ENCODE data around the gene CTAG1A. TPM values are rescaled to one million over a fixed set of nuclear protein-coding genes. Genes with fewer than 3 reads are reported as not detected.

Gene CTAG1A
- total and polyA plus RNA-seq, 9 of the 15 experiments (the other 6 are each of a cell fraction or from before 2014, with no cell fraction given), result 0.32 TPM; not detected in 8

DNA sequence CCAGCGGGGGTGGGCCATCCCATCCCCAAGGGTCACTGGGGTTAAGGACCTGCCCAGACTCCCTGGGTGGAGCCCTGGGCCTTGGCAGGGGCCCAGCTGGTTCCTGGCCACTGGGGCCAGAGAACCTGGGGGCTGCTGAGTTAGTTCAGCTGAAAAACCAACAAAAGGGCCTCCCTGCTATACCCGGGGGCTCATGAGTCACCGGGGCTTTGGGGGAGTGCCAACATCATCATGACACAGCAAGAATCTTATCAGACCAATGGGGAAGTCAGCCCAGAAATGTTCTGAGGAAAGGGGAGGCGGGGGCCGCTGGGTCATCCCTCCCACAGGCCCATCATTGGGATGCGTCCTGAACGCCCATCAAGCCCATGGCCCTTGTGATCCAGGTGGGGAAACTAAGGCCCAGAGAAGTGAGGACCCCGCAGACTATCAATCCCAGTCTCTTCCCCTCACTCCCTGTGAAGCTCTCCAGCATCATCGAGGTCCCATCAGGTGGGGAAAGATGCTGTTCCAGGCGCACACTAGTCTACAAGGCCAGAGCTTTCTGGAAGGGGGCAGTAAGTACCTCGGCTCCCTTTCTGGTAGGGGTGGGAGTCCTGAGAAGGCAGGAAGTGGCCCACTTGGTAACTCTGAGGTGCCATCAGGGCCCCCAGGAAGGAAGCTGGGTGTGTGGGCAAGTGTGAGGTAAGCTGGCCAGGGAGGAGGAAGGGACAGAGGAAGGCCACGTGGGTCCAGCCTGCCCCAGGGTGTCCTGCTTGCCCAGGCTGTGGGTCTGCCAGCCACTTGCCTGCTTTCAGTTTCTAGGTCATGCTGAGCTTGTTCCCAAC is 42.8 kb upstream of the CTAG1A start (continued):
- no peak for TF ChIP-seq THRA (IDR thresholded peaks at IDR 0.05)
- TF ChIP-seq DIDO1 (tag; IDR thresholded peaks at IDR 0.05; ENCODE audit: low read depth), result 0 out of 2 replicates have a peak, but pooled peaks have one; percentile 5
- TF ChIP-seq, protein P1, sequence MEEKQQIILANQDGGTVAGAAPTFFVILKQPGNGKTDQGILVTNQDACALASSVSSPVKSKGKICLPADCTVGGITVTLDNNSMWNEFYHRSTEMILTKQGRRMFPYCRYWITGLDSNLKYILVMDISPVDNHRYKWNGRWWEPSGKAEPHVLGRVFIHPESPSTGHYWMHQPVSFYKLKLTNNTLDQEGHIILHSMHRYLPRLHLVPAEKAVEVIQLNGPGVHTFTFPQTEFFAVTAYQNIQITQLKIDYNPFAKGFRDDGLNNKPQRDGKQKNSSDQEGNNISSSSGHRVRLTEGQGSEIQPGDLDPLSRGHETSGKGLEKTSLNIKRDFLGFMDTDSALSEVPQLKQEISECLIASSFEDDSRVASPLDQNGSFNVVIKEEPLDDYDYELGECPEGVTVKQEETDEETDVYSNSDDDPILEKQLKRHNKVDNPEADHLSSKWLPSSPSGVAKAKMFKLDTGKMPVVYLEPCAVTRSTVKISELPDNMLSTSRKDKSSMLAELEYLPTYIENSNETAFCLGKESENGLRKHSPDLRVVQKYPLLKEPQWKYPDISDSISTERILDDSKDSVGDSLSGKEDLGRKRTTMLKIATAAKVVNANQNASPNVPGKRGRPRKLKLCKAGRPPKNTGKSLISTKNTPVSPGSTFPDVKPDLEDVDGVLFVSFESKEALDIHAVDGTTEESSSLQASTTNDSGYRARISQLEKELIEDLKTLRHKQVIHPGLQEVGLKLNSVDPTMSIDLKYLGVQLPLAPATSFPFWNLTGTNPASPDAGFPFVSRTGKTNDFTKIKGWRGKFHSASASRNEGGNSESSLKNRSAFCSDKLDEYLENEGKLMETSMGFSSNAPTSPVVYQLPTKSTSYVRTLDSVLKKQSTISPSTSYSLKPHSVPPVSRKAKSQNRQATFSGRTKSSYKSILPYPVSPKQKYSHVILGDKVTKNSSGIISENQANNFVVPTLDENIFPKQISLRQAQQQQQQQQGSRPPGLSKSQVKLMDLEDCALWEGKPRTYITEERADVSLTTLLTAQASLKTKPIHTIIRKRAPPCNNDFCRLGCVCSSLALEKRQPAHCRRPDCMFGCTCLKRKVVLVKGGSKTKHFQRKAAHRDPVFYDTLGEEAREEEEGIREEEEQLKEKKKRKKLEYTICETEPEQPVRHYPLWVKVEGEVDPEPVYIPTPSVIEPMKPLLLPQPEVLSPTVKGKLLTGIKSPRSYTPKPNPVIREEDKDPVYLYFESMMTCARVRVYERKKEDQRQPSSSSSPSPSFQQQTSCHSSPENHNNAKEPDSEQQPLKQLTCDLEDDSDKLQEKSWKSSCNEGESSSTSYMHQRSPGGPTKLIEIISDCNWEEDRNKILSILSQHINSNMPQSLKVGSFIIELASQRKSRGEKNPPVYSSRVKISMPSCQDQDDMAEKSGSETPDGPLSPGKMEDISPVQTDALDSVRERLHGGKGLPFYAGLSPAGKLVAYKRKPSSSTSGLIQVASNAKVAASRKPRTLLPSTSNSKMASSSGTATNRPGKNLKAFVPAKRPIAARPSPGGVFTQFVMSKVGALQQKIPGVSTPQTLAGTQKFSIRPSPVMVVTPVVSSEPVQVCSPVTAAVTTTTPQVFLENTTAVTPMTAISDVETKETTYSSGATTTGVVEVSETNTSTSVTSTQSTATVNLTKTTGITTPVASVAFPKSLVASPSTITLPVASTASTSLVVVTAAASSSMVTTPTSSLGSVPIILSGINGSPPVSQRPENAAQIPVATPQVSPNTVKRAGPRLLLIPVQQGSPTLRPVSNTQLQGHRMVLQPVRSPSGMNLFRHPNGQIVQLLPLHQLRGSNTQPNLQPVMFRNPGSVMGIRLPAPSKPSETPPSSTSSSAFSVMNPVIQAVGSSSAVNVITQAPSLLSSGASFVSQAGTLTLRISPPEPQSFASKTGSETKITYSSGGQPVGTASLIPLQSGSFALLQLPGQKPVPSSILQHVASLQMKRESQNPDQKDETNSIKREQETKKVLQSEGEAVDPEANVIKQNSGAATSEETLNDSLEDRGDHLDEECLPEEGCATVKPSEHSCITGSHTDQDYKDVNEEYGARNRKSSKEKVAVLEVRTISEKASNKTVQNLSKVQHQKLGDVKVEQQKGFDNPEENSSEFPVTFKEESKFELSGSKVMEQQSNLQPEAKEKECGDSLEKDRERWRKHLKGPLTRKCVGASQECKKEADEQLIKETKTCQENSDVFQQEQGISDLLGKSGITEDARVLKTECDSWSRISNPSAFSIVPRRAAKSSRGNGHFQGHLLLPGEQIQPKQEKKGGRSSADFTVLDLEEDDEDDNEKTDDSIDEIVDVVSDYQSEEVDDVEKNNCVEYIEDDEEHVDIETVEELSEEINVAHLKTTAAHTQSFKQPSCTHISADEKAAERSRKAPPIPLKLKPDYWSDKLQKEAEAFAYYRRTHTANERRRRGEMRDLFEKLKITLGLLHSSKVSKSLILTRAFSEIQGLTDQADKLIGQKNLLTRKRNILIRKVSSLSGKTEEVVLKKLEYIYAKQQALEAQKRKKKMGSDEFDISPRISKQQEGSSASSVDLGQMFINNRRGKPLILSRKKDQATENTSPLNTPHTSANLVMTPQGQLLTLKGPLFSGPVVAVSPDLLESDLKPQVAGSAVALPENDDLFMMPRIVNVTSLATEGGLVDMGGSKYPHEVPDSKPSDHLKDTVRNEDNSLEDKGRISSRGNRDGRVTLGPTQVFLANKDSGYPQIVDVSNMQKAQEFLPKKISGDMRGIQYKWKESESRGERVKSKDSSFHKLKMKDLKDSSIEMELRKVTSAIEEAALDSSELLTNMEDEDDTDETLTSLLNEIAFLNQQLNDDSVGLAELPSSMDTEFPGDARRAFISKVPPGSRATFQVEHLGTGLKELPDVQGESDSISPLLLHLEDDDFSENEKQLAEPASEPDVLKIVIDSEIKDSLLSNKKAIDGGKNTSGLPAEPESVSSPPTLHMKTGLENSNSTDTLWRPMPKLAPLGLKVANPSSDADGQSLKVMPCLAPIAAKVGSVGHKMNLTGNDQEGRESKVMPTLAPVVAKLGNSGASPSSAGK (IDR thresholded peaks at IDR 0.05), result no peak
- TF ChIP-seq BRD4 (IDR thresholded peaks at IDR 0.05), result peak; percentile 24; the same call in 1 of the 2 replicates
- TF ChIP-seq SLC30A9 (CRISPR knock-in tag; IDR thresholded peaks at IDR 0.05), result no peak
- no peak for TF ChIP-seq ETS1 (conservative IDR thresholded peaks at IDR 0.05; ENCODE audit: control insufficient read depth, low read depth, low read length)
- TF ChIP-seq CLOCK (CRISPR knock-in tag; IDR thresholded peaks at IDR 0.05; ENCODE audit: borderline replicate concordance), result no peak
- TF ChIP-seq TGIF2 (CRISPR knock-in tag; IDR thresholded peaks at IDR 0.05), result no peak
- TF ChIP-seq PTTG1 (tag; IDR thresholded peaks at IDR 0.05; ENCODE audit: low read depth), result no peak
